ENCODE measurements around the gene JMJD6. TPM values are rescaled to one million over a fixed set of nuclear protein-coding genes. Genes with fewer than 3 reads are reported as not detected.

JMJD6 gene
- total and polyA plus RNA-seq, 9 of the 15 experiments (the other 6 are each of a cell fraction or from before 2014, with no cell fraction given): 2.5 to 52.3 (median 36.3) TPM

GRCh38 chr17:76737082-76737675, 10.8 kb upstream of the JMJD6 start, which contains the start of gene SRSF2 (continued):
- TF ChIP-seq SRF (CRISPR knock-in tag; IDR thresholded peaks at IDR 0.05): 0 out of 4 replicates have a peak, but pooled peaks of 1 of the 2 experiments have one; percentile 77
- no peak for TF ChIP-seq HDAC8 (tag; IDR thresholded peaks at IDR 0.05)
- no peak for TF ChIP-seq RREB1 (CRISPR knock-in tag; IDR thresholded peaks at IDR 0.05)
- TF ChIP-seq HBP1 (CRISPR knock-in tag; IDR thresholded peaks at IDR 0.05): no peak; the same call in 1 of the 2 replicates
- TF ChIP-seq ASH1L (IDR thresholded peaks at IDR 0.05; ENCODE audit: borderline replicate concordance, low read depth, partially characterized antibody): no peak
- TF ChIP-seq FOXP4 (CRISPR knock-in tag; IDR thresholded peaks at IDR 0.05; ENCODE audit: borderline replicate concordance): peak; percentile 93
- peak; percentile 99 for TF ChIP-seq POLR2H (tag; IDR thresholded peaks at IDR 0.05; ENCODE audit: low read depth)
- TF ChIP-seq ZNF436 (CRISPR knock-in tag; IDR thresholded peaks at IDR 0.05): no peak
- TF ChIP-seq MYBL2 (IDR thresholded peaks at IDR 0.05; ENCODE audit: low read depth): peak; percentile 92
- no peak for TF ChIP-seq MYBL2 (CRISPR knock-in tag; IDR thresholded peaks at IDR 0.05; ENCODE audit: borderline replicate concordance)
- no peak for TF ChIP-seq BDP1 (IDR thresholded peaks at IDR 0.05; ENCODE audit: insufficient read depth, insufficient read length)
- TF ChIP-seq PPARD (CRISPR knock-in tag; IDR thresholded peaks at IDR 0.05): no peak
- TF ChIP-seq SREBF2 (CRISPR knock-in tag; IDR thresholded peaks at IDR 0.05): no peak
- no peak for TF ChIP-seq RFX1 (IDR thresholded peaks at IDR 0.05)
- TF ChIP-seq ZNF354B (CRISPR knock-in tag; IDR thresholded peaks at IDR 0.05): no peak
- TF ChIP-seq YBX1 (IDR thresholded peaks at IDR 0.05): no peak
